ENCODE measurements around the gene MECP2.
A peak's percentile ranks its signal among the peaks of the same experiment; 100 is the strongest.

MECP2 gene

GRCh38 chrX:154040307-154040756 is 57.2 kb downstream of the MECP2 start:
- peaks cover 56 to 65% of the 10 kb centered on the region in 2 experiments for H3K4me1 ChIP-seq (ENCODE audit: control insufficient read depth in 1 of 2, insufficient read depth in 1 of 2, low read depth in 1 of 2, low read length in 1 of 2)
- H3K4me3 ChIP-seq (ENCODE audit: low read depth in 1 of 2, low read length in 1 of 2) = peak overlapping the region; percentile 18 to 19
- H3K9me3 ChIP-seq = no peaks in the 10 kb centered on the region
- H3K36me3 ChIP-seq = no peaks in the 10 kb centered on the region
- no peaks in the 10 kb centered on the region for H3K27me3 ChIP-seq
- H3K27ac ChIP-seq = peak overlapping the region; percentile 86
- TF ChIP-seq CTCF (IDR thresholded peaks at IDR 0.05) = no peak

- TF ChIP-seq CTCF (IDR thresholded peaks at IDR 0.05) = no peak
- Histone ChIP-seq H3K27ac (peak overlapping the region; percentile 86), H3K9me3 (no peaks in the 10 kb centered on the region), H3K27me3 (no peaks in the 10 kb centered on the region), H3K4me3 (ENCODE audit: low read depth in 1 of 2, low read length in 1 of 2) (peak overlapping the region in 1 of 2 experiments; percentile 19), H3K4me1 (ENCODE audit: control insufficient read depth in 1 of 2, insufficient read depth in 1 of 2, low read depth in 1 of 2, low read length in 1 of 2) (peaks cover 56 to 65% of the 10 kb centered on the region in 2 experiments), H3K36me3 (no peaks in the 10 kb centered on the region)
Measured at GRCh38 chrX:154039577-154039976, 57.9 kb downstream of the MECP2 start.

GRCh38 chrX:154038656-154039055 is 58.9 kb downstream of the MECP2 start:
- Histone ChIP-seq H3K27ac (peak overlapping the region; percentile 86), H3K4me1 (ENCODE audit: control insufficient read depth in 1 of 2, insufficient read depth in 1 of 2, low read depth in 1 of 2, low read length in 1 of 2) (peaks cover 53 to 56% of the 10 kb centered on the region in 2 experiments), H3K27me3 (no peaks in the 10 kb centered on the region), H3K9me3 (no peaks in the 10 kb centered on the region), H3K36me3 (no peaks in the 10 kb centered on the region), H3K4me3 (ENCODE audit: low read depth in 1 of 2, low read length in 1 of 2) (no peak overlapping the region)
- no peak for TF ChIP-seq CTCF (IDR thresholded peaks at IDR 0.05)

- Histone ChIP-seq H3K9me3 (no peaks in the 10 kb centered on the region), H3K36me3 (peaks cover under 1% of the 10 kb centered on the region), H3K27ac (peak overlapping the region; percentile 86), H3K27me3 (no peaks in the 10 kb centered on the region), H3K4me1 (ENCODE audit: control insufficient read depth in 1 of 2, insufficient read depth in 1 of 2, low read depth in 1 of 2, low read length in 1 of 2) (peaks cover 44 to 47% of the 10 kb centered on the region in 2 experiments), H3K4me3 (ENCODE audit: low read depth in 1 of 2, low read length in 1 of 2) (no peak overlapping the region)
- TF ChIP-seq CTCF (IDR thresholded peaks at IDR 0.05) = no peak
Measured at GRCh38 chrX:154037754-154038153, 59.8 kb downstream of the MECP2 start.

GRCh38 chrX:154036513-154036912 is 61.0 kb downstream of the MECP2 start:
- no peaks in the 10 kb centered on the region for H3K9me3 ChIP-seq
- H3K36me3 ChIP-seq = peaks cover 13% of the 10 kb centered on the region
- no peak overlapping the region for H3K27ac ChIP-seq
- H3K4me3 ChIP-seq (ENCODE audit: low read depth in 1 of 2, low read length in 1 of 2) = no peak overlapping the region
- no peaks in the 10 kb centered on the region for H3K27me3 ChIP-seq
- TF ChIP-seq CTCF (IDR thresholded peaks at IDR 0.05) = no peak
- H3K4me1 ChIP-seq (ENCODE audit: control insufficient read depth in 1 of 2, insufficient read depth in 1 of 2, low read depth in 1 of 2, low read length in 1 of 2) = peaks cover 35 to 36% of the 10 kb centered on the region in 2 experiments

- Histone ChIP-seq H3K4me1 (ENCODE audit: control insufficient read depth in 1 of 2, insufficient read depth in 1 of 2, low read depth in 1 of 2, low read length in 1 of 2) (peaks cover 8 to 9% of the 10 kb centered on the region in 2 experiments), H3K27ac (no peak overlapping the region), H3K4me3 (ENCODE audit: low read depth in 1 of 2, low read length in 1 of 2) (no peak overlapping the region), H3K27me3 (no peaks in the 10 kb centered on the region), H3K36me3 (peaks cover 36% of the 10 kb centered on the region), H3K9me3 (no peaks in the 10 kb centered on the region)
- no peak for TF ChIP-seq CTCF (IDR thresholded peaks at IDR 0.05)
Measured at GRCh38 chrX:154033848-154034247, 63.7 kb downstream of the MECP2 start.
